ENCODE results near the gene CHIT1.

The CHIT1 gene

DNA sequence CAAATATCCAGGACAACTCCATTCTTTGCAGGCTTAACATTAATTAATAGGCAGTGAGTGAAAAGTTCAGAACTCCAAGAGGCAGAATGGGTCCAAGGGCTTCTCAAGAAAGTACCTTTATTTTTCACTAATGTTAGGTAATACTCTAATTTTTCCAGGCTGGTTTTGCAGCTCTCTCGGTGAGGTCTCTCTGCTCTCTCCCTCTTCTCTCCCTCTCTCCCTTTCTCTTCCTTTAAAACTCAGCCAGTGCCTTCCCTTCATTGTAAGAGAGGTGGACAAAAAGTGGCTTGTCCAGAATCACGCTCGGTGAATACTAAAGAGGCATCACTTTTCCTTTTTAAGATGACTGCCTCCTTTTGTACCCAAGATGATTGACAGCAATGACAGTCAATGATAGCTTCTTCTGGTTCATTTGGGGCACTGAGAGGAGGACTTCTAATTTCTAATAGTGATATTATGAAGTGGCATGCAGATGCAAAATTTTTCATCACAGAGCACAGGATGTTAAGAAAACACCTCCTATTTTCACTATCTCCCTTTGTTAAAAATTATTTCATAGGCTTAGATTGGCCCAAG is 41.7 kb downstream of the CHIT1 start:
- no peak for DNase-seq

- no peak for DNase-seq
These were observed 42.2 kb downstream of the CHIT1 start for GRCh38 chr1:203187304-203187685.

DNA sequence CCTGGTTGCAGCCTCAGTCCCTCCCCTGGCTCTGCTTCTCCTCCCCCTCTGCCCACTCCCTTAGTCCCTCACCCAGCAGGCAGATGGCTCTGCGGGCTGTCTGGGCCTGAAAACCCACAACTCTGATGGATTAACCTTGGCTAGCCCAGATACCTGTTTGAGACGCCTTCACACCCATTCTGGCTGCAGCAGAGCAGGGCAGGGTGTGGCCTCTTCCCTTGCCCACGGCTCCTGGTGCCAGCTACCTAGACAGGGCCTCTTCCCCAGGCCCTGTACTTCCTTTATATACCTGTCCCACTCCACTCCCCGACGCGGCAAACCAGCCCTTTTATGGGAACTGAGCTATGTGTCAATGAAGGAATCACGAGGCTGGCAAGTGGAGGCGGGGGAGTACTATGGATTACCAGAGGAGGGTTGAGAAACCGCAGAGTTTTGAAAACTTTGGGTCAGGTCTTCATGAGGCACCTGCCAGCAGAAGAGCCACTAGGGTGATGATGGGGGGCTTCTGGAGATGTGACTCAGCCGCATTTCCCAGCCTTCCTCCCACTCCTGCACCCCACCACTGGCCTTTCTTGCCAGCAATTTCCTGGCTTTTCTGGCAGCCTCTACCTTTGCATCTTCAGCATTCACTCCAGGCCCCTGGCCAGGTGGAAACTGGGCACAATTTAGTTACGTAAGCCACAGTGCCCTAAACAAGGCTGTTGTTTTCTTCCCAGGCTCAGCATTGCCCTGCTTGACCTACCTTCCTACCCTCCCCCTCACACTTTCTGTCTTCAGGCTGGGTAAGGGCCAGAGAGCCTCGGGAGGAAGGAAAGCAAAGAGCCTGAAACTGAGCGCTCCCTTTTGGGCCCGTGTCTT is 42.8 kb downstream of the CHIT1 start, which contains the start of gene CHI3L1:
TSS of gene CHI3L1 (minus strand) at position 259 of the 858 bp plus-strand sequence. CDS start at position 178, 81 bp downstream.
- no peak for DNase-seq

DNA sequence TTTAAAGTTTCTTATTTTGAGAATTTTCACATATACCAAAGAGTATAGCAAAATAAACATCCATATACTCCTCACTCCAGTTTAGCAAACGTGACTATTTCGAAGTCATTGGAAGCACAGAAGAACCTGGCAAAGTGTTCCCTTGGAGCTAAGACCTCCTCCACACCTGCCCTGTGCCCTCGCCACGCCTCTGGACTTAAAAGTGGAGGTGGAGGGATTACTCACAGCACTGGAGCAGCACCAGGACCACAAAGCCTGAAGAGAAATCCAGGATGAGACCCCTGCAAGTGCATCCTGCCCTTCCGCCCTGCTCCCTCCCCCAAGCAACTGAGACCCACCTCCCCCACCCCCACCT is 43.4 kb downstream of the CHIT1 start:
- DNase-seq, result no peak

- no peak for DNase-seq
These were observed 43.9 kb downstream of the CHIT1 start for GRCh38 chr1:203185585-203185984.

DNA sequence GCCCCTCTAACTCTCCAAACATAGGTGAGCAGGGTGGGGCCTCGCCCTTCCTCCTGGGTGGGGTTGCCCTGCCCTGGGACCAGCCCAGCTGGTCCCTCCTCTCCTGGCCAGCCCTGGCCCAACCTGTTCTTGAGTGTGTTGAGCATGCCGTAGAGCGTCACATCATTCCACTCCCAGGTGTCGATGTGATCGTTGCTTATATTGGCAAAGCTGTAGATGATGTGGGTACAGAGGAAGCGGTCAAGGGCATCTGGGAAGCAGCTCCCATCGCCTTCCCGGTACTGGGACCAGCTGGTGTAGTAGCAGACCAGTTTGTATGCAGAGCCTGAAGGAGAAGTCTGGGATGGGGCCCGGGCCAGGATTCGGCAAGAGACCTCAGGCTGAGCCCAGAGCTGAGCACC is 44.4 kb downstream of the CHIT1 start:
- DNase-seq, result no peak

- DNase-seq, result no peak
These were observed 45.0 kb downstream of the CHIT1 start for GRCh38 chr1:203184467-203184866.

DNA sequence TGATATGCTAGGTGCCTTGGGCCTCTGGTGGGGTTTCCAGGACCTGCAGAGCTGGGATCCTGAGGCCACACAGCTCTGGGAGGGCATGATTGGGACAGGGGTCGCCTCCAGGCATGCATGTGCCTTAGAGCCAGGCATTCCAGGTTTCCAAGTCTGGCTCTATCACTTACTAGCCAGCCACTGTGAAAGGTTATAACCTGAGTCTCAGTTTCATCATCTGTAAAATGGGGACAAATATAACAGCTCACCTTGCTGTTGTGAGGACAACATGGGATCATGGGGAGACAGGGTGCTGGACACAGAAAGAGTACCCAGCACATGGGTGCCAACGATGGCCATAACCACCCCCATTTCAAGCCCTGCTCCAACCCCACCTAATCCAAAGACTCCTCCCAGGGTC is 45.6 kb downstream of the CHIT1 start:
- no peak for DNase-seq

GRCh38 chr1:203182387-203182953 is 47.0 kb downstream of the CHIT1 start:
- DNase-seq, result no peak

DNA sequence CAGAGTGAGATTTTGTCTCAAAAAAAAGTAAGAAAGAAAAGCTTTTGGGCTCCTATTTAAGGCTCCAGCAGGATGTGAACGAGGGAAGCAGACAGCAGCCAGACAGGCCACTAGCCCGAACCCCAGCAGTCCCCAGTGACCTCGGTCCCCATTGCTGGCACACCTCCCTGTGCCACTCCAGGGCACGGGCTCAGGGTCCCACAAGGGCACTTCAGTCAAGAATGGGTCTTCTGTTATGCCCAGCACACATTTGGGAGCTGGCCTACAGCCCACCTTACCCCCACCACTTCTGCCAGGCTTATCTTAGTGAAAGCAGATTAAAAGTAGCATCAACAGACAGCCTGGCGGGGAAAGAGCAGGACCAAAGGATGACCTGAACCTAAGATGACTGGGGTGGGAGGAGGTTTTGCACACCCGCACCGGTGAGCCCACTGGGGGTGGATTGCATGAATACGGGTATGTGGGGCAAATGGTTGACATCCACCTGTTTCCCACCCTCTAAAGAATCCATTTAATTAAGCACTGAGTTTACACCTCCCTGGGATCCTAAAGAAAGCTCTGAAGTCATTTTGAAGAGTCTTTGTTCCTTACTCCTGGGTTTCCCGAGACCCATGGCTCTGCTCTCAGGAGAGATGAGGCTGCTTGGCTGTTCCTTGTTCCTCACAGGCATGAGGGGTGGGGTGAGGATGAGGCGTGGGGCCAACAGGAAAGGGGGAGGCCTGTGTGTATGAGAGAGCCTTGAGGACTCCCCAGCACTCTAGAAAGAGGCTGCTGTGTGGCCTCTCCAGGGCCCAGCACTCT is 47.7 kb downstream of the CHIT1 start:
- DNase-seq, result no peak

DNA sequence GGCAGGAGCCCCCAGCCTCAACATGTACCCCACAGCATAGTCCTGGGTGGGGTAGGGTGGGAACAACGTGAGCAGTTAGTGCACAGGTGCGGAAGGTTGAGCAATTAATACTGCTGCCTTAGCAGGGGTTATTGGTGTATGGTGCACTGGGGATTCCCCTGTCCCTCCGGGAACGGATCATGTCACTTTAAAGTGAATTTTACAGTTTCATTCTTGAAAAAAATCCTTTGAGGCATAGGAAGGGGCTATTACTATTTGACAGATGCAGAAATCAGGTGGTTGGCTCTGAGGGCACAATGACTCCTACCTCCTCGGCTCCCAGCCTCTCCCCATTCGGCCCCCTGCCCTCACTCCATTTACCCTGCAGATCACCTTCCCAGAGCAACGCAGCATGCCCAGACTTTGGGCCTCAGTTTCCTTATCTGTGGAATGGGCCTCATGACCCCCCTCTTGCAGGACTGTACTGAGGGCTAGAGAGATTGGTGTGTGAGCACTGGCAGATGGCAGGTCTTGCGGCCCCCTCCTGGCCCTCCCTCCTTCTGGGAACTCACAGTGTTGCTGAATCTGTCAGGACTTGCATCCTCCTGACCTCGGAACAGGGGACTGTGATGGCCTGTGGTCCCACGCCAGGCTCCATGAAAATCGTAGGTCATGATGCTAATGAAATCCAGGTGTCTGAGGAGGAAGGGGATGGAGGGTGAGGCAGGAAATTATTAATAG is 48.7 kb downstream of the CHIT1 start:
- DNase-seq, result no peak

GRCh38 chr1:203179667-203180005 is 49.8 kb downstream of the CHIT1 start:
- DNase-seq, result no peak

- no peak for DNase-seq
These were observed 50.4 kb downstream of the CHIT1 start for GRCh38 chr1:203178821-203179666.

DNA sequence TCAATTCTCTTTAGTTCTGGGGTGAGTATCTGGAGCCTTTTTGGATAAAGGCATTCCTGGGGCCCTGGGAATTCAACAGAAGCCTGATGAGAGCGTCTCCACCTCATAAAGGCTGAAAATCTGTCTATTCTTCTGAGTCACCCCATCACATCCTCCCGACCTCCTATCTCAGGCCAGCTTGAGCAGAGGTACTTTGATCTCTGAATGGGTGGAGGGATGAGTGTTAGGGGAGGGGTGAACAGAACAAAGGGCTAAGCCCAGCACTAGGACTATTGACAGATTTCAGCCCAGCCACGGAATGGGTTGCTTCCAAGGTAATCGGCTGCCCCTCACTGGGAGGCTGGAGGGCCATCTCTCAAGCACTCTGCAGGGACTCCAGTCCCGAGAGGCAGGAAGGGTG is 51.4 kb downstream of the CHIT1 start:
- peak; percentile 88 for DNase-seq

DNA sequence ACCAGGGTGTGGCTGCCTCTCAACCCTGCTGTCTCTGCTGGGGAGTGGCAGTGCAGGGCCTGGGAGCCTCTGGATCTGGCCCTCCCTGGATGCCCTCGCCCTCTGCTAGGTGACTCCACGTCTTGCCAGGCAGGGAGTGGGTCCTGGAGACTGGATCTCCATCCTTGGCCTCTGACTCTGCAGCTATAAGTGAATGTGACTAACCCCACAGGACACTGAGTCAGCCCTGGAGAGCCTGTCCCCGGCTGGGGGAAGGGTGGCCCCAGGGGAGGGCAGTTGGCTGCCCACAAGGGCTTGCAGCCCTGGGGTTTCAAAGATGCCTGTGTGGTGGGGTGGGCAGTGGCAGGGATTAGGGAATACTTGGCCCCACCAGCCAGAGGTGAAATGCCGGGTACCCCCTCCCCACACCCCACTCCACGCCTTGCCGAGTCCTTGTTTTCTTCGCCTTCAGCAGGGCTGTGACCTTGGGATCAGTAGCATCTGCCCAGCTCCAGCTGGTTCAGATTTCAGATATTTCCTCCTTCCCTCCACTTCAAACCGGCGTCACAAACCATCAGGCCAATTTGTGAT is 51.9 kb downstream of the CHIT1 start:
- peak; percentile 89 for DNase-seq

DNA sequence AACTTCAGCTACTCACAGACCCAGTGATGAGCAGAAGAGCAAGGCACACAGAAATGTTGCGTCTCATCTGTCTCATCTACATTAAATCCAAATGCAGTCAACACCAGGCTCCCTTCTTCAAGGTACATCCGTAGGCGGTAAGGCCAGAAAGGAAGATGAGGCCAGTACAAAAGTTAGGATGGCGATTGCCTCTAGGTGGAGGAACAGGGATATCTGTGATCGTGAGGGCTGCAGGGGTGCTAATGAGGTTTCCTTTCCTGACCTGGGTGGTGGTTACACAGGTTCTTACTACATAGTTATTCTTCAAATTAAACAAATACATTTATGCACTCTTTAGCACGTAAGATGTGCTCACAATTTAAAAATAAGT is 52.5 kb downstream of the CHIT1 start:
- no peak for DNase-seq

- DNase-seq, result no peak
These were observed 53.0 kb downstream of the CHIT1 start for GRCh38 chr1:203176273-203177035.

DNA sequence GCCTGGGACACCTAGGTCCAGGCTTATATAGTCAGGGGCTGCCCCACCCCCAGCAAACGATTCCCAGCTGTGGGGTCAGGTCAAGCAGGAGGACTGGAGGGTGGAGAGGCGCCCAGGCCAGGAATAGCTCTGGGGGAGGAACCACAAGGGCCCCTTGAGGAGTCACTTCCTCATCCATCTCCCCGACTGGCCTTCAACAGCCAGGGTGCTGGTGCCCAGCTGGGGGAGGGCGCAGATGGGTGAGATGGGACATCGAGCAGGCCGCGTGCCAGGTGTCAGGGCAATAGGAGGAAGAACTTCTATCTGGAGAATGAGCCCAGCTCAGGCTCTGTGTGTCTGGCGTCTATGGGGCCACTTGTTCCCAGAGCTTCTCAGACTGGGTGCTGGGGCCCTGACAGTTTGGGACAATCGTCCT is 53.6 kb downstream of the CHIT1 start:
- DNase-seq, result no peak

DNA sequence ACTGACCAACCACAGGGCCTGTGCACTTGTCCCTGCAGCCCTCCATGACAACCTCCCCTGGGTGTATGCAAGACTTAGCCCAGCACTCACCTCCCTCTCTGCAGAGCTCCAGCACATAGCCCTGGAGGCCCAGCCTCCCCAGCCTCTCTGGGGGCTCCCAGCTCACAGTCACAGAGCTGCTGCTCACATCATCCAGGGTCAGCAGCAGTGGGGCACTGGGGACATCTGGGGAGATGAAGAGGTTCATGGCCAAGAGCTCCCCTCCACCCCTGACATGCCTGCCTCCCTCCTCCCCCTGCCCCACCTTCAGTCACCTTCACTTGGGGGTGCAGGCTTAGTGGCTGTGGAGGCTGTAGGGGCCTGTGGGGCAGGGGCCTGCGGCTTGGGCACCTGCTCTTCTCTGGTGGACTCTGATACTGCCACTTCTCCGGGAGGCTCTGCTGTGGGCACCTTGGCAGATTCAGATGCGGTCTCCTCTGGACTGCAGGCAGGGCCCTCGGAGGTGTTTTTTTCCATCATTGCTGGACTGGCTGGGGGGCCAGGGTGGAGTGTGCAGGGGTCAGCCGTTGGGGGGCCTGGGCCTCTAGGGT is 54.1 kb downstream of the CHIT1 start, which contains the start of gene MYBPH:
TSS of gene MYBPH (minus strand) at position 590 of the 590 bp plus-strand sequence. CDS start at position 519, 71 bp downstream.
- no peak for DNase-seq

GRCh38 chr1:203174324-203174985 is 55.0 kb downstream of the CHIT1 start:
- no peak for DNase-seq
